ENCODE measurements around the gene CEACAM20. TPM values are rescaled to one million over a fixed set of nuclear protein-coding genes. Genes with fewer than 3 reads are reported as not detected.
A peak's percentile ranks its signal among the peaks of the same experiment; 100 is the strongest.
"Not testable (repeated sequence)": the region's sequence is repeated elsewhere in the genome, so short reads cannot be mapped to it uniquely, and the experiment has no call there.

Gene CEACAM20
- polyA plus RNA-seq, 3 donors: not detected

DNA sequence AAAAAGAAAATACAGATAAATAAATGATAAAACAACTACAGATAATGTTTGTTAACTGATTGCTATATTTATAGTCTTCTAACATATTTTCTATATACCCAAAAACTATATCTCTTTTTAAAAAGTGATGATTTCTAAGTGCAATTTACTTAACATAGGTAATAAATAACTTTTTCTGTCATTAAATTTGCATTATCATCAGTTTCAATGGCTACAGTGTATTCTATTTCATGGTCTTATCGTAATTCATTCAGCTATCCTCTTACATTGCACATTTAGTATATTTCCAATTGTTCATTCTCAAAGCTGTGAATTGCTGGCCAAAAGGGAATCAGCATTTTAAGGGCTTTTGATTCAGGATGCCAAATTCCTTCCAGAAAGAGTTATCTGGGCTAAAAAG is 32.8 kb downstream of the CEACAM20 start:
- no peak for DNase-seq

DNA sequence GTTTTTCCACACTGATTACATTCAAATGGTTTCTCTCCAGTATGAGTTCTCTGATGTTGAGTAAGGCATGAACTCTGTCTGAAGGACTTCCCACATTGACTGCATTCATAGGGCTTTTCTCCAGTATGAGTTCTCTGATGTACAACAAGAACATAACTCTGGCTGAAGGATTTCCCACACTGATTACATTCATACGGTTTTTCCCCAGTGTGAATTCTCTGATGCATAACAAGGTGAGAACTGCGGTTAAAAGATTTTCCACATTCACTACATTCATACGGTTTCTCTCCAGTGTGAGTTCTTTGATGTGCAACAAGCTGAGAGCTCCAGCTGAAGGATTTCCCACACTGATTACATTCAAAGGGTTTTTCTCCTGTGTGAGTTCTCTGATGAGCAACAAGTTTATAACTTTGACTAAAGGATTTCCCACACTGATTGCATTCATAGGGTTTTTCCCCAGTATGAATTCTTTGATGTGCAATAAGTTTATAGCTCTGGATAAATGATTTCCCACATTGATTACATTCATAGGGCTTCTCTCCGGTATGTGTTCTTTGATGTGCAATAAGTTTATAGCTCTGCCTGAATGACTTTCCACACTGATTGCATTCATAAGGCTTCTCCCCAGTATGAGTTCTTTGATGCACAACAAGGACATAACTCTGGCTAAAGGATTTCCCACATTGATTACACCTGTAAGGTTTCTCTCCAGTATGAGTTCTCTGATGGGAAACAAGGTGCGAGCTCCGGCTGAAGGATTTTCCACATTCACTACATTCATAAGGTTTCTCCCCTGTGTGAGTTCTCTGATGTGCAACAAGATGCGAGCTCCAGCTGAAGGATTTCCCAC is 52.7 kb downstream of the CEACAM20 start:
- peak; percentile 19 for DNase-seq

DNA sequence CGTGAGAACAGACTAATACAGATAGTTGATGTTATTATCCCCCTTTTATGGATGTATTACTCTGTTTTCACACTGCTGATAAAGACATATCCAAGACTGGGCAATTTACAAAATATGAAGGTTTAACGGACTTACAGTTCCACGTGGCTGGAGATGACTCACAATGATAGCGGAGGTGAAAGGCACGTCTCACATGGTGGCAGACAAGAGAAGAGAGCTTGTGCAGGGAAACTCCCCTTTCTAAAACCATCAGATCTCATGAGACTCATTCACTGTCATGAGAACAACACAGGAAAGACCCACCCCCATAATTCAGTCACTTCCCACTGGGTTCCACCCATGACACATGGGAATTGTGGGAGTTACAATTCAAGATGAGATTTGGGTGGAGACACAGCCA is 60.7 kb downstream of the CEACAM20 start:
- not testable (repeated sequence) for DNase-seq

DNA sequence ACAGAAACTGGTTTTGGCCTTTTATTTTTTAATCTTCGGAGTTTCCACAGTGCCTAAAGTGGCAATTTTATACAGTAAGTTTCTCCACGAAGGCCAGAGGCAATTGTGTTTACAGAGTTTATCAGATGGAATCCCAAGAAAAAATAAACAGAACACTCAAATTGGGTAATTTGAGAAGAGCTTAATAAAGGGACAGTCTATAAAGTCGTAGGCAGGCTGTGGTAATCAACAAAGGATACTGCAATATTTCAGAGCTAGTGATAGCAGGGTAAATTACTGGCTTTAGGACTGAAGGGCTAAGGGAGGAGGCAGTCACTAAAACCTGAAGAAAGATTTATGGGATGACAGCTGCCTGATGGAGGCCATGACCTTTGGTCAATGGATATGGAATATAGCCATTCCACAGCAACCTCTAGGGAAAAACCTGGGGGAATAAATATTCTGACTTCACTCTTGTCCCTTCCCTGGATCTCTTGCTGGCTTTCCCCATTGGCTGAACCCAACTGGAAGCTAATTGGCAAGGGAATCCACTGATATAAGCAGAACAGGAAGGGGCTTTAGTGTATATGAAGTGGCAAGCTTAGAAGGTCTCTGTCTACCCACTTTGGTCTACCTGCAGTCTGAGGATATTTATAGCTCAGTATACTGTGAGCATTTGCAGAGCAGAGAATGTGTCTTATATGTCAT is 66.7 kb downstream of the CEACAM20 start:
- not testable (repeated sequence) for DNase-seq

Other genes with a start within 250 kb of the CEACAM20 start
- 10 to 100 TPM; 10.3 to 14.2 (median 12.1) TPM for gene ZNF235, start 224.7 kb downstream of the CEACAM20 start, polyA plus RNA-seq (ENCODE audit: insufficient read length in 3 of 3)
- 10 to 100 TPM; 11.3 to 13.1 (median 12.1) TPM for gene ZNF112, start 173.0 kb downstream of the CEACAM20 start, polyA plus RNA-seq (ENCODE audit: insufficient read length in 3 of 3)
- 10 to 100 TPM; 11.4 to 14.3 (median 11.4) TPM for gene ZNF285, start 128.1 kb downstream of the CEACAM20 start, polyA plus RNA-seq (ENCODE audit: insufficient read length in 3 of 3)
- 10 to 100 TPM; 16.5 to 16.6 (median 16.5) TPM for gene ZNF229, start 81.2 kb downstream of the CEACAM20 start, polyA plus RNA-seq (ENCODE audit: insufficient read length in 3 of 3)
- gene ZNF180, start 29.2 kb downstream of the CEACAM20 start, polyA plus RNA-seq (ENCODE audit: insufficient read length in 3 of 3): 10 to 100 TPM; 15.3 to 16.4 (median 16.2) TPM
- gene IGSF23, start 83.9 kb upstream of the CEACAM20 start, polyA plus RNA-seq (ENCODE audit: insufficient read length in 3 of 3): 1 to 10 TPM in 2 of 3 donors, under 1 TPM in 1; 0.95 to 2.0 (median 1.3) TPM
- gene PVR, start 114.2 kb upstream of the CEACAM20 start, polyA plus RNA-seq (ENCODE audit: insufficient read length in 3 of 3): 10 to 100 TPM; 32.7 to 42.9 (median 41.1) TPM
- gene CEACAM19, start 141.8 kb upstream of the CEACAM20 start, polyA plus RNA-seq (ENCODE audit: insufficient read length in 3 of 3): 10 to 100 TPM; 10.2 to 24.7 (median 24.3) TPM
- gene CEACAM16, start 169.5 kb upstream of the CEACAM20 start, polyA plus RNA-seq (ENCODE audit: insufficient read length in 3 of 3): not detected
- 1 to 10 TPM; 8.5 to 9.8 (median 8.8) TPM for gene BCL3, start 219.0 kb upstream of the CEACAM20 start, polyA plus RNA-seq (ENCODE audit: insufficient read length in 3 of 3)
- gene CBLC, start 248.2 kb upstream of the CEACAM20 start, polyA plus RNA-seq (ENCODE audit: insufficient read length in 3 of 3): 1 to 10 TPM; 6.6 to 9.7 (median 7.4) TPM